Ishikawa (cell line): ENCODE data around the gene SRSF2.

ENCODE experiments used
- CEBPB ChIP-seq: IDR thresholded peaks from 2 replicates; pipeline ENCODE4 v1.6.1; 2012
- CREB1 ChIP-seq: IDR thresholded peaks from 2 replicates; pipeline ENCODE4 v1.6.1; 2012; ENCODE audit warnings: low read depth
- EGR1 ChIP-seq: IDR thresholded peaks from 2 replicates; pipeline ENCODE4 v1.6.1; 2012
- EP300 ChIP-seq: IDR thresholded peaks from 2 replicates; pipeline ENCODE4 v1.6.1; 2012; ENCODE audit warnings: borderline replicate concordance
- FOXM1 ChIP-seq: IDR thresholded peaks from 2 replicates; pipeline ENCODE4 v1.6.1; 2012; ENCODE audit warnings: low read depth, borderline replicate concordance
- MAX ChIP-seq: IDR thresholded peaks from 2 replicates; pipeline ENCODE4 v1.6.1; 2012
- NFIC ChIP-seq: IDR thresholded peaks from 2 replicates; pipeline ENCODE4 v1.6.1; 2012
- RAD21 ChIP-seq: IDR thresholded peaks from 2 replicates; pipeline ENCODE4 v1.6.1; 2012; ENCODE audit warnings: low read depth
- TAF1 ChIP-seq: IDR thresholded peaks from 2 replicates; pipeline ENCODE4 v1.6.1; 2012; ENCODE audit warnings: low read depth, mild to moderate bottlenecking
- TCF12 ChIP-seq: IDR thresholded peaks from 2 replicates; pipeline ENCODE4 v1.6.1; 2012; ENCODE audit warnings: low read depth
- TEAD4 ChIP-seq: IDR thresholded peaks from 2 replicates; pipeline ENCODE4 v1.6.1; 2012
- YY1 ChIP-seq: IDR thresholded peaks from 2 replicates; pipeline ENCODE4 v1.6.1; 2012; ENCODE audit warnings: low read depth
- ZBTB7A ChIP-seq: IDR thresholded peaks from 2 replicates; pipeline ENCODE4 v1.6.1; 2012; ENCODE audit warnings: low read depth
- TF ChIP-seq, protein P1 (sequence below): IDR thresholded peaks from 2 replicates; pipeline ENCODE4 v1.6.1; 2012; ENCODE audit warnings: low read depth, mild to moderate bottlenecking
- TF ChIP-seq, protein P2 (sequence below): IDR thresholded peaks from 2 replicates; pipeline ENCODE4 v1.6.1; 2012

The SRSF2 gene

DNA sequence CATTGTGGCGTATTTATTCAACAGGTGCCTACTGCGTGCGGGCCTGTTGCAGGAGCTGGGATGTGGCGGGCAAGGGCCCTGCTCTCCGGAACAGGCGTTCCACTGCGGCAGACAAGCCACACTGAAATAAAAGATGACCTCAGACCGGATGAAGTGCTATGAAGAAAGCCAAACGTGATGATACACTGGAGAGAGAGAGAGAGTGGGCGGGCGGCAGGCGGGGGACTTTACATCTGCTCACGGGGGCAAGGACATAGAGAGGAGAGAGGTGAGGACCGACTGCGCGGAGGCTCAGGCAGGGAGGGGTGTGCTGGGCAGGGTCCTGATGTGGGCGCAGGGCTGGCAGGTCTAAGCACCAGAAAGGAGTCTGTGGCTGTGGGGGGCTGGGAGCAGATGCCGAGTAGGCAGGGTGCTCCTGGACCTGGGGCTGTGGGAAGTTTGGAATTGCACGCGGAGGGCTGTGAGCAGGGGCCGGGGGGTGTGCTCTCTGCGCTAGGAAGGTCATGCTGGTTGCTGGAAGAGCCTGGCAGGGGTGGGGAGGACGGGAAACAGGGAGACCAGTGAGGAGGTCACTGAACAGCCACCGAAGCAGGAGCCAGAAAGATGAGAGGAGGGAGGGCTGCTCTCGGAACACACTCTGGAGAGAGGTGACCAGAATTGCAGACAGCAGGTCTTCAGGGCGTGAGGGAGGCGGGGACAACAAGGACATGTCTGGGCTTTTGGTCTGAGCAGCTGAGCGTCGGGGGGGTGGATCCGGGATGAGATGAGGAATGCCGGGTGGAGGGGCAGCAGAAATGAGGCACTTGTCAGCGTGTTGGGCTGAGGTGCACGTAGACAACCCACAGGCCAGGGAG is 36.3 kb downstream of the SRSF2 start:
- TF ChIP-seq, protein P1, sequence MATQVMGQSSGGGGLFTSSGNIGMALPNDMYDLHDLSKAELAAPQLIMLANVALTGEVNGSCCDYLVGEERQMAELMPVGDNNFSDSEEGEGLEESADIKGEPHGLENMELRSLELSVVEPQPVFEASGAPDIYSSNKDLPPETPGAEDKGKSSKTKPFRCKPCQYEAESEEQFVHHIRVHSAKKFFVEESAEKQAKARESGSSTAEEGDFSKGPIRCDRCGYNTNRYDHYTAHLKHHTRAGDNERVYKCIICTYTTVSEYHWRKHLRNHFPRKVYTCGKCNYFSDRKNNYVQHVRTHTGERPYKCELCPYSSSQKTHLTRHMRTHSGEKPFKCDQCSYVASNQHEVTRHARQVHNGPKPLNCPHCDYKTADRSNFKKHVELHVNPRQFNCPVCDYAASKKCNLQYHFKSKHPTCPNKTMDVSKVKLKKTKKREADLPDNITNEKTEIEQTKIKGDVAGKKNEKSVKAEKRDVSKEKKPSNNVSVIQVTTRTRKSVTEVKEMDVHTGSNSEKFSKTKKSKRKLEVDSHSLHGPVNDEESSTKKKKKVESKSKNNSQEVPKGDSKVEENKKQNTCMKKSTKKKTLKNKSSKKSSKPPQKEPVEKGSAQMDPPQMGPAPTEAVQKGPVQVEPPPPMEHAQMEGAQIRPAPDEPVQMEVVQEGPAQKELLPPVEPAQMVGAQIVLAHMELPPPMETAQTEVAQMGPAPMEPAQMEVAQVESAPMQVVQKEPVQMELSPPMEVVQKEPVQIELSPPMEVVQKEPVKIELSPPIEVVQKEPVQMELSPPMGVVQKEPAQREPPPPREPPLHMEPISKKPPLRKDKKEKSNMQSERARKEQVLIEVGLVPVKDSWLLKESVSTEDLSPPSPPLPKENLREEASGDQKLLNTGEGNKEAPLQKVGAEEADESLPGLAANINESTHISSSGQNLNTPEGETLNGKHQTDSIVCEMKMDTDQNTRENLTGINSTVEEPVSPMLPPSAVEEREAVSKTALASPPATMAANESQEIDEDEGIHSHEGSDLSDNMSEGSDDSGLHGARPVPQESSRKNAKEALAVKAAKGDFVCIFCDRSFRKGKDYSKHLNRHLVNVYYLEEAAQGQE: no peak
- TF ChIP-seq ZBTB7A: no peak
- no peak for TF ChIP-seq YY1
- TF ChIP-seq, protein P2, sequence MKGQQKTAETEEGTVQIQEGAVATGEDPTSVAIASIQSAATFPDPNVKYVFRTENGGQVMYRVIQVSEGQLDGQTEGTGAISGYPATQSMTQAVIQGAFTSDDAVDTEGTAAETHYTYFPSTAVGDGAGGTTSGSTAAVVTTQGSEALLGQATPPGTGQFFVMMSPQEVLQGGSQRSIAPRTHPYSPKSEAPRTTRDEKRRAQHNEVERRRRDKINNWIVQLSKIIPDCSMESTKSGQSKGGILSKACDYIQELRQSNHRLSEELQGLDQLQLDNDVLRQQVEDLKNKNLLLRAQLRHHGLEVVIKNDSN: no peak
- TF ChIP-seq TCF12: no peak

DNA sequence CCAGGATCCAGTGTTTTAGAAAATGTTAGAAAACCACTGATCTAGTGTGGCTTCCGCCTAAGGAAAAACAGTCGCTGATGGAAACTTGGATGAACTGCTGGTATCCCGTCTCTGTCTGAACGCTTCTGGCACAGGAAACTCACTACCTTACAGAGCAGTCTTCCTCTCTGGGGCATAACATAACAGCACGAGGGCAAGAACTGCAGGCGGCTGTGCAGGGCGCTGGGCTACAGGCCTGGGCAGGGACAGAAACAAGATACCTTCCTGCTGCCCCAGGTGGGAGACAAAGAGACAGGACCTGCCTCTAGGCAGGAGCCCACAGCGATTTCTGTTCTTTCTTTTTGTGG is 36.9 kb downstream of the SRSF2 start:
- TF ChIP-seq TEAD4 (no peak), MAX (no peak), EP300 (no peak), CEBPB (no peak), NFIC (no peak), EGR1 (no peak), ZBTB7A (no peak), TCF12 (no peak)
- TF ChIP-seq, protein P1: no peak

- no peak for TF ChIP-seq FOXM1
- no peak for TF ChIP-seq NFIC
- TF ChIP-seq, protein P1: no peak
- TF ChIP-seq EP300: no peak
- TF ChIP-seq CREB1: no peak
- no peak for TF ChIP-seq TEAD4
- no peak for TF ChIP-seq ZBTB7A
- TF ChIP-seq, protein P2: no peak
- no peak for TF ChIP-seq CEBPB
- TF ChIP-seq YY1: no peak
- no peak for TF ChIP-seq EGR1
- TF ChIP-seq TAF1: no peak
- no peak for TF ChIP-seq MAX
- no peak for TF ChIP-seq TCF12
- TF ChIP-seq RAD21: no peak
These were observed 39.2 kb downstream of the SRSF2 start for GRCh38 chr17:76697702-76698465.

GRCh38 chr17:76696763-76697701 is 40.1 kb downstream of the SRSF2 start:
- TF ChIP-seq TAF1 (no peak), ZBTB7A (no peak), EP300 (no peak), EGR1 (no peak), MAX (no peak), TEAD4 (no peak), CEBPB (no peak), NFIC (no peak), YY1 (no peak), RAD21 (no peak), CREB1 (no peak), FOXM1 (no peak), TCF12 (no peak)
- TF ChIP-seq, protein P1: no peak
- TF ChIP-seq, protein P2: no peak
